ENCODE results near the gene PLA2G1B.

PLA2G1B gene

GRCh38 chr12:120365675-120366340 is 38.2 kb upstream of the PLA2G1B start:
- H2AFZ ChIP-seq (ENCODE audit: low read depth): no peak overlapping the region
- TF ChIP-seq CTCF (conservative IDR thresholded peaks at IDR 0.05; ENCODE audit: low read depth, low read length): no peak
- no peaks in the 10 kb centered on the region for H3K79me2 ChIP-seq (ENCODE audit: insufficient read depth, low read depth)
- no peaks in the 10 kb centered on the region for H4K20me1 ChIP-seq (ENCODE audit: insufficient read depth)
- H3K36me3 ChIP-seq (ENCODE audit: insufficient read depth): no peaks in the 10 kb centered on the region
- no peak overlapping the region for H3K4me3 ChIP-seq (IDR thresholded peaks at IDR 0.05; ENCODE audit: insufficient read depth, low read depth, low read length)
- H3K4me2 ChIP-seq: no peak overlapping the region
- H3K9ac ChIP-seq: no peak overlapping the region
- H3K4me1 ChIP-seq (ENCODE audit: low read depth, poor library complexity, severe bottlenecking): no peaks in the 10 kb centered on the region
- H3K27me3 ChIP-seq (ENCODE audit: insufficient read depth, low read depth): peaks cover 24% of the 10 kb centered on the region
- H3K27ac ChIP-seq: no peak overlapping the region

GRCh38 chr12:120364487-120364886 is 36.9 kb upstream of the PLA2G1B start:
- Histone ChIP-seq H3K79me2 (ENCODE audit: insufficient read depth, low read depth) (no peaks in the 10 kb centered on the region), H3K4me3 (IDR thresholded peaks at IDR 0.05; ENCODE audit: insufficient read depth, low read depth, low read length) (no peak overlapping the region), H3K27ac (no peak overlapping the region), H3K4me1 (ENCODE audit: low read depth, poor library complexity, severe bottlenecking) (no peaks in the 10 kb centered on the region), H2AFZ (ENCODE audit: low read depth) (no peak overlapping the region), H4K20me1 (ENCODE audit: insufficient read depth) (no peaks in the 10 kb centered on the region), H3K4me2 (no peak overlapping the region), H3K36me3 (ENCODE audit: insufficient read depth) (no peaks in the 10 kb centered on the region), H3K27me3 (ENCODE audit: insufficient read depth, low read depth) (peaks cover 14% of the 10 kb centered on the region), H3K9ac (no peak overlapping the region)
- TF ChIP-seq CTCF (conservative IDR thresholded peaks at IDR 0.05; ENCODE audit: low read depth, low read length): no peak

- no peak overlapping the region for H3K27ac ChIP-seq
- H3K4me1 ChIP-seq (ENCODE audit: low read depth, poor library complexity, severe bottlenecking): no peaks in the 10 kb centered on the region
Measured at GRCh38 chr12:120363274-120363855, 35.8 kb upstream of the PLA2G1B start.

GRCh38 chr12:120362516-120363273 is 35.1 kb upstream of the PLA2G1B start:
- Histone ChIP-seq H3K4me2 (no peak overlapping the region), H3K27me3 (ENCODE audit: insufficient read depth, low read depth) (peaks cover 11% of the 10 kb centered on the region; the same call in 1 of the 2 replicates), H3K79me2 (ENCODE audit: insufficient read depth, low read depth) (no peaks in the 10 kb centered on the region), H3K36me3 (ENCODE audit: insufficient read depth) (no peaks in the 10 kb centered on the region), H4K20me1 (ENCODE audit: insufficient read depth) (no peaks in the 10 kb centered on the region), H3K4me1 (ENCODE audit: low read depth, poor library complexity, severe bottlenecking) (no peaks in the 10 kb centered on the region), H2AFZ (ENCODE audit: low read depth) (no peak overlapping the region), H3K9ac (no peak overlapping the region), H3K4me3 (IDR thresholded peaks at IDR 0.05; ENCODE audit: insufficient read depth, low read depth, low read length) (no peak overlapping the region), H3K27ac (no peak overlapping the region)
- no peak for TF ChIP-seq CTCF (conservative IDR thresholded peaks at IDR 0.05; ENCODE audit: low read depth, low read length)

More at GRCh38 chr12:120363274-120363855, 35.8 kb upstream of the PLA2G1B start:
- no peak overlapping the region for H3K4me2 ChIP-seq
- H2AFZ ChIP-seq (ENCODE audit: low read depth): no peak overlapping the region
- no peak overlapping the region for H3K9ac ChIP-seq
- H3K79me2 ChIP-seq (ENCODE audit: insufficient read depth, low read depth): no peaks in the 10 kb centered on the region
- H4K20me1 ChIP-seq (ENCODE audit: insufficient read depth): no peaks in the 10 kb centered on the region
- peaks cover 11% of the 10 kb centered on the region; the same call in 1 of the 2 replicates for H3K27me3 ChIP-seq (ENCODE audit: insufficient read depth, low read depth)
- no peak overlapping the region for H3K4me3 ChIP-seq (IDR thresholded peaks at IDR 0.05; ENCODE audit: insufficient read depth, low read depth, low read length)
- H3K36me3 ChIP-seq (ENCODE audit: insufficient read depth): no peaks in the 10 kb centered on the region
- no peak for TF ChIP-seq CTCF (conservative IDR thresholded peaks at IDR 0.05; ENCODE audit: low read depth, low read length)
